CD8-positive, alpha-beta memory T cell (primary cell): Measurements from ENCODE around the gene CLSTN2. TPM values are rescaled to one million over a fixed set of nuclear protein-coding genes. Genes with fewer than 3 reads are reported as not detected.

ENCODE experiments used
- CTCF ChIA-PET: fragments of 350-600 bp; sonication (Branson Sonifier 250); formaldehyde crosslinking; loops from one replicate; lab custom pipeline; 2021; ENCODE audit warnings: antibody characterized with exemption; lab: Charles Lee
- POLR2A ChIA-PET: fragments of 350-600 bp; sonication (Branson Sonifier 250); formaldehyde crosslinking; loops from one replicate; lab custom pipeline; 2021; ENCODE audit warnings: antibody characterized with exemption; lab: Charles Lee
- DNase-seq, 5 donors: peaks; one replicate each; pipeline versions ENCODE4 v3.0.0 to v3.0.0-alpha.2; 2020 to 2022; ENCODE audit warnings: mixed read lengths in 1 of 5
- H3K27ac ChIP-seq: one replicate; pipeline ENCODE4 v1.7.0; 2013; ENCODE audit warnings: low read depth, mild to moderate bottlenecking, low read length, moderate library complexity
- H3K27me3 ChIP-seq: 2 replicates; pipeline ENCODE4 v1.7.0; 2013; ENCODE audit warnings: low read length, mild to moderate bottlenecking; ENCODE audit not compliant: insufficient read depth, poor library complexity, severe bottlenecking
- H3K36me3 ChIP-seq: 2 replicates; pipeline ENCODE4 v1.7.0; 2013; ENCODE audit warnings: mild to moderate bottlenecking, low read length, moderate library complexity; ENCODE audit not compliant: insufficient read depth
- H3K4me1 ChIP-seq: 2 replicates; pipeline ENCODE4 v1.7.0; 2013; ENCODE audit warnings: mild to moderate bottlenecking, low read length, moderate library complexity; ENCODE audit not compliant: insufficient read depth
- H3K4me3 ChIP-seq: 2 replicates; pipeline ENCODE4 v1.7.0; 2013; ENCODE audit warnings: mild to moderate bottlenecking, low read length
- H3K9me3 ChIP-seq: 2 replicates; pipeline ENCODE4 v1.7.0; 2013; ENCODE audit warnings: mild to moderate bottlenecking, low read length
- H3K27ac Mint-ChIP-seq, 8 donors: one replicate each; pipeline ENCODE4 v1.8.0; 2020 to 2021; ENCODE audit warnings: mixed read lengths in 8 of 8, mild to moderate bottlenecking in 6 of 8, inconsistent platforms in 3 of 8, moderate library complexity in 3 of 8
- H3K27me3 Mint-ChIP-seq, 2 donors: one replicate each; pipeline ENCODE4 v1.8.0; 2020 to 2021; ENCODE audit warnings: mixed read lengths in 2 of 2, mild to moderate bottlenecking in 1 of 2, moderate library complexity in 1 of 2
- H3K36me3 Mint-ChIP-seq, 3 donors: one replicate each; pipeline ENCODE4 v1.8.0; 2020 to 2021; ENCODE audit warnings: mixed read lengths in 3 of 3, inconsistent platforms in 1 of 3, mild to moderate bottlenecking in 1 of 3
- H3K4me1 Mint-ChIP-seq, 3 donors: one replicate each; pipeline ENCODE4 v1.8.0; 2020 to 2021; ENCODE audit warnings: mixed read lengths in 3 of 3, inconsistent platforms in 1 of 3, mild to moderate bottlenecking in 1 of 3
- H3K4me3 Mint-ChIP-seq, 7 donors: one replicate each; pipeline ENCODE4 v1.8.0; 2020 to 2021; ENCODE audit warnings: mixed read lengths in 7 of 7, mild to moderate bottlenecking in 6 of 7, moderate library complexity in 4 of 7, inconsistent platforms in 2 of 7
- H3K9me3 Mint-ChIP-seq, 5 donors: one replicate each; pipeline ENCODE4 v1.8.0; 2020 to 2022; ENCODE audit warnings: mixed read lengths in 5 of 5, mild to moderate bottlenecking in 3 of 5, moderate library complexity in 2 of 5, inconsistent platforms in 1 of 5
- polyA plus RNA-seq: library from polyadenylated mRNA; unstranded; fragments of 300-500 nt; fragmentation: Illumina TruSeq; gene quantifications from one replicate; pipeline ENCODE4 v1.2.3, GENCODE V29; 2021
- total RNA-seq, 2 experiments: library from RNA; stranded (reverse); gene quantifications; one replicate each; pipeline ENCODE4 v1.2.3, GENCODE V29; 2021

Gene CLSTN2
- total and polyA plus RNA-seq, 3 experiments from 2014 or later, result not detected

- Mint-ChIP-seq H3K36me3 (no peaks in the 10 kb centered on the region), H3K27ac (no peak overlapping the region), H3K27me3 (peaks cover 0 to 3% of the 10 kb centered on the region in 2 donors), H3K9me3 (no peaks in the 10 kb centered on the region), H3K4me3 (no peak overlapping the region), H3K4me1 (no peaks in the 10 kb centered on the region)
- Histone ChIP-seq H3K9me3 (no peaks in the 10 kb centered on the region), H3K27me3 (no peaks in the 10 kb centered on the region), H3K4me1 (no peaks in the 10 kb centered on the region), H3K36me3 (no peaks in the 10 kb centered on the region), H3K4me3 (no peak overlapping the region), H3K27ac (no peak overlapping the region)
- POLR2A ChIA-PET, result no interaction called here
- DNase-seq, result no peak
- CTCF ChIA-PET, result no interaction called here
Observed at GRCh38 chr3:140429791-140430190, 494.8 kb downstream of the CLSTN2 start.

- Mint-ChIP-seq H3K4me1 (no peaks in the 10 kb centered on the region), H3K27me3 (peaks cover 0 to 3% of the 10 kb centered on the region in 2 donors), H3K9me3 (no peaks in the 10 kb centered on the region), H3K36me3 (no peaks in the 10 kb centered on the region), H3K4me3 (no peak overlapping the region), H3K27ac (no peak overlapping the region)
- CTCF ChIA-PET, result no interaction called here
- H3K27ac ChIP-seq, result no peak overlapping the region
- no peaks in the 10 kb centered on the region for H3K4me1 ChIP-seq
- H3K9me3 ChIP-seq, result no peaks in the 10 kb centered on the region
- no peak overlapping the region for H3K4me3 ChIP-seq
- H3K27me3 ChIP-seq, result no peaks in the 10 kb centered on the region
- no peaks in the 10 kb centered on the region for H3K36me3 ChIP-seq
- DNase-seq, result no peak
- POLR2A ChIA-PET, result no interaction called here
Observed at GRCh38 chr3:140430494-140430893, 495.5 kb downstream of the CLSTN2 start.

DNA sequence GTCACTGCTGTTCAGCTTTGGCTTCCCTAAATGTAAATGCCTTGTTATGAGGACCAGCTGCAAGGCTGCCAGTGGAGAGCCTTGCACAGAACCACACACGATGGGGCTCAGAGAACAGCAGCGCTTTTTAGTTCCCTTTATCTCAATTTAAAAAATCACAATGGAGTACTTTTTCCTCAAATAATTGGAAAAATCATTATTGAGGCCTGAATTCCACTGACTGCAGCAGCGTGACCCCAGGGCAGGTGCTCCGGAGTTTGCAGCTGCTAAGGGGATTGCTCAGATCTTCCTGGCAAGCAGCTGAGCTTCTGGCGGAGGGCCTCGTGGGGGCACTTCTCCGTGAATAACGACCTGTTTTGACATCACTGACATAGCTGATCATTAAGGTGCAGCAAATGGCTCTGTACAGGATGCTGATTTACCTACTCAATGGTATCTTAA lies 497.3 kb downstream of the CLSTN2 start:
- H3K9me3 ChIP-seq, result no peaks in the 10 kb centered on the region
- Mint-ChIP-seq H3K36me3 (no peaks in the 10 kb centered on the region), H3K27ac (no peak overlapping the region), H3K4me3 (no peak overlapping the region), H3K9me3 (peaks cover 0 to 3% (median 0%) of the 10 kb centered on the region in 5 donors), H3K27me3 (peaks cover 0 to 5% of the 10 kb centered on the region in 2 donors), H3K4me1 (no peaks in the 10 kb centered on the region)
- no peaks in the 10 kb centered on the region for H3K4me1 ChIP-seq
- no peaks in the 10 kb centered on the region for H3K36me3 ChIP-seq
- POLR2A ChIA-PET, result no interaction called here
- CTCF ChIA-PET, result no interaction called here
- H3K27me3 ChIP-seq, result no peaks in the 10 kb centered on the region
- no peak overlapping the region for H3K27ac ChIP-seq
- no peak for DNase-seq
- no peak overlapping the region for H3K4me3 ChIP-seq

GRCh38 chr3:140433431-140433830 lies 498.4 kb downstream of the CLSTN2 start:
- Histone ChIP-seq H3K27ac (no peak overlapping the region), H3K27me3 (no peaks in the 10 kb centered on the region), H3K4me1 (no peaks in the 10 kb centered on the region), H3K36me3 (no peaks in the 10 kb centered on the region), H3K9me3 (no peaks in the 10 kb centered on the region), H3K4me3 (no peak overlapping the region)
- no peak for DNase-seq
- Mint-ChIP-seq H3K27me3 (peaks cover 0 to 5% of the 10 kb centered on the region in 2 donors), H3K9me3 (peaks cover 0 to 3% (median 0%) of the 10 kb centered on the region in 5 donors), H3K27ac (no peak overlapping the region), H3K4me1 (no peaks in the 10 kb centered on the region), H3K36me3 (no peaks in the 10 kb centered on the region), H3K4me3 (no peak overlapping the region)
- CTCF ChIA-PET, result no interaction called here
- POLR2A ChIA-PET, result no interaction called here

GRCh38 chr3:140434261-140434905 lies 499.4 kb downstream of the CLSTN2 start:
- Histone ChIP-seq H3K9me3 (no peaks in the 10 kb centered on the region), H3K4me3 (no peak overlapping the region), H3K27me3 (no peaks in the 10 kb centered on the region), H3K36me3 (no peaks in the 10 kb centered on the region), H3K27ac (no peak overlapping the region), H3K4me1 (no peaks in the 10 kb centered on the region)
- no peaks in the 10 kb centered on the region for H3K36me3 Mint-ChIP-seq
- no peak overlapping the region for H3K27ac Mint-ChIP-seq
- peaks cover 0 to 2% of the 10 kb centered on the region in 2 donors for H3K27me3 Mint-ChIP-seq
- H3K9me3 Mint-ChIP-seq, result peaks cover 0 to 3% (median 0%) of the 10 kb centered on the region in 5 donors
- DNase-seq, result no peak
- CTCF ChIA-PET, result no interaction called here
- no peaks in the 10 kb centered on the region for H3K4me1 Mint-ChIP-seq
- H3K4me3 Mint-ChIP-seq, result no peak overlapping the region
- POLR2A ChIA-PET, result no interaction called here

DNA sequence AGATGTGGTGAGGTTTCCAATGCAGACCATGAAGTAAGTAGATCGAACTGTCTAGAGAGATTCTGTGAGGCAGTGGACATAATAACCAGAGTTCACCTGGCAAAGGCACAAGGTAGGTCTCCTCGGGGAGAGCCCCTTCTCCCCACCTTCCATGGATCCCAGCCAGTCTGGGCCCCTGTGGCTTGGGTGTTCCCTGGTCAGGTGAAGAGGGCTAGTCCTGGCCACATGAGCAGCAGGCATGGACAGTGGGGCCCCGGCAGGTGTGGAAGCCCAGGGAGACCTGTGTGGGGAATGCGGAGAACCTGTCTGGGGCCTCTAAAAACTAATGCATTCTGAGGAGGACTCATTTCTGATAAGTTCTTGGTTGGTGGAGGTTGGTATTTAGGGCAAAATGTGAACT lies 501.4 kb downstream of the CLSTN2 start:
- H3K4me3 Mint-ChIP-seq, result no peak overlapping the region
- H3K27ac Mint-ChIP-seq, result no peak overlapping the region
- no peaks in the 10 kb centered on the region for H3K4me1 ChIP-seq
- ChIA-PET POLR2A (no interaction called here), CTCF (no interaction called here)
- no peak overlapping the region for H3K27ac ChIP-seq
- no peak overlapping the region for H3K4me3 ChIP-seq
- peaks cover 0 to 2% of the 10 kb centered on the region in 2 donors for H3K27me3 Mint-ChIP-seq
- no peak for DNase-seq
- H3K4me1 Mint-ChIP-seq, result no peaks in the 10 kb centered on the region
- peaks cover 0 to 3% (median 0%) of the 10 kb centered on the region in 5 donors for H3K9me3 Mint-ChIP-seq
- no peaks in the 10 kb centered on the region for H3K9me3 ChIP-seq
- H3K36me3 ChIP-seq, result no peaks in the 10 kb centered on the region
- H3K27me3 ChIP-seq, result no peaks in the 10 kb centered on the region
- no peaks in the 10 kb centered on the region for H3K36me3 Mint-ChIP-seq

DNA sequence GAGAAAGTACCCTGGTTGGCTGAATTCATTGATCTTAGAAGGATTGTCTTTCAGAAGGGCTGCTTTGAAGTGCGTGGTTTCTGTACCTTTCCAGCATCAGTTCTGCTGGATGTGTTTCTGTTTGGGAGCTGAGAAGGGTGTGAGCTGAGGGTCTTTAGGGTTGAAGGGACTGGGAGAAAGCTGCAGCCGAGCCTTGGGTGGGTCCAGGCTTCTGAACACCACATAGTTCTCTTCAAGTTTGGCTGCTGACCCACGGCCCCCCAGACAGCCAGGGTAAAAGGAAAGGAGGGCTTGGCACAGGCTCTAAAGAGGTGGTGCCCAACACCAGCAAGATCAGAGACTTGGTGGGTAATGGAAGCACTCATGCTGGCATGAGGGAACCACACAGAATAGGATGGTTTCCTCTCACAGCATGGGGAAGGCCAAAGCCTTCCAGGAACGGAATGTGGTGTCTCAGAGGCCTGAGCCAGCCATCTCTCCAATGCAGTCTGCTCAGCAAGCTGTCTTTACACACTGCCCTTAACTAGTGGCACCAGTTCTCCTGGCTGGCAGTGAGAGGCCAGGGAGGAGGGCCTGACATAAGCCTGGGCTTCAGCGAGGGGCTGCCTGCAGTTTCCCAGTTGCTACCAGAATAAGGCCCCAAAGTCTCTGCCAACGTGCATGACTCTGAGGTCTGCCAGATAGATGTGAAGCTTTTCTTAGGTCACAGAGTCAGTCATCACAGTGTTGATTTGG lies 503.9 kb downstream of the CLSTN2 start:
- Mint-ChIP-seq H3K36me3 (no peaks in the 10 kb centered on the region), H3K4me1 (no peaks in the 10 kb centered on the region), H3K27ac (peak overlapping the region in 1 of 8 donors; percentile 43), H3K4me3 (no peak overlapping the region), H3K9me3 (peaks cover 0 to 3% (median 0%) of the 10 kb centered on the region in 5 donors), H3K27me3 (peaks cover 0 to 7% of the 10 kb centered on the region in 2 donors)
- ChIA-PET CTCF (no interaction called here), POLR2A (no interaction called here)
- no peaks in the 10 kb centered on the region for H3K9me3 ChIP-seq
- H3K27ac ChIP-seq, result no peak overlapping the region
- no peak overlapping the region for H3K4me3 ChIP-seq
- no peaks in the 10 kb centered on the region for H3K36me3 ChIP-seq
- H3K27me3 ChIP-seq, result no peaks in the 10 kb centered on the region
- no peak for DNase-seq
- no peaks in the 10 kb centered on the region for H3K4me1 ChIP-seq

GRCh38 chr3:140439527-140439926 lies 504.5 kb downstream of the CLSTN2 start:
- H3K4me3 ChIP-seq, result no peak overlapping the region
- POLR2A ChIA-PET, result no interaction called here
- no peaks in the 10 kb centered on the region for H3K4me1 ChIP-seq
- Mint-ChIP-seq H3K9me3 (peaks cover 0 to 3% (median 0%) of the 10 kb centered on the region in 5 donors), H3K27me3 (peaks cover 0 to 7% of the 10 kb centered on the region in 2 donors), H3K4me3 (no peak overlapping the region), H3K36me3 (no peaks in the 10 kb centered on the region), H3K4me1 (no peaks in the 10 kb centered on the region), H3K27ac (no peak overlapping the region)
- H3K36me3 ChIP-seq, result no peaks in the 10 kb centered on the region
- no peaks in the 10 kb centered on the region for H3K9me3 ChIP-seq
- H3K27ac ChIP-seq, result no peak overlapping the region
- CTCF ChIA-PET, result no interaction called here
- H3K27me3 ChIP-seq, result no peaks in the 10 kb centered on the region
- no peak for DNase-seq
